Inflammatory macrophage (primary cell): Measurements from ENCODE around the gene DUSP1.

Experiments
- DNase-seq, 2 donors: peaks; one replicate each; pipeline ENCODE4 v3.0.0-alpha.2; 2020 to 2022

The DUSP1 gene

DNA sequence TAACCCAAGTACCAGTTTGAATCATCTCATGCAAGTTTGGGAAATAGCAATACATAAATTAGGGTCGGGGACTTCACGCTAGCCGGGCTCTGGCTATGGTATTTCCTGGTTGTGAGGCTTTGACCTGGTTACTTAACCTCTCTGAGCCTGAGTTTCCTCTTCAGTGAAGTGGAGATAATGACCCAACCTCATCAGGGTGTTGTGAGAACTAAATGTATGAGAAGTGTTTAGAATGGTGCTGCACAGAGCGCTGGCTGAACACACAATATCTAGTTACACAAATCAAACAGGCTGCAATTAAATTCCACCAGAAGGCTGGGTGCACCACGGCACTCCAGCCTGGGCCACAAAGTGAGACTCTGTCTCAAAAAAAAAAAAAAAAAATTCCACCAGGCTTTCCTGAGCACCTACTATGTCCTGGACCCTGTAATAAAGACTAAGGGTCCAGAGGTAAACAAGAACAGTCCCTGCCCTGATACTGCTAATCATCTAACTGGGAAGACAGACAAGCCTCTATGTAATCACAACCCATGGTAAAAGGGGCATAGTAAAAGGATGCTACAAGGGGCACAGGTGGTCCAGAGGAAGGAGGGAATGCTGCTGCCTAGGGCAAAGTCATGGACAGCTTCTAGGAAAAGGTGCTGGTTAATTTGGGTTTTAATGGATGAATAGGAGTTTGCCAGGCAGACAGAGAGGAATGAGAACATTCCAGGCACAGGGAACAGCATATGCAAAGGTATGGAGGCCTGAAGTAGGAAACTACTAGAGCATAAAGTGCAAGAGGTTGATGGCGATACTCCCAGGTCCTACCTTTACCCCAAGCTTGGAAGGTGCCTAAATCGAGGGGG lies 27.7 kb downstream of the DUSP1 start:
- no peak for DNase-seq

DNA sequence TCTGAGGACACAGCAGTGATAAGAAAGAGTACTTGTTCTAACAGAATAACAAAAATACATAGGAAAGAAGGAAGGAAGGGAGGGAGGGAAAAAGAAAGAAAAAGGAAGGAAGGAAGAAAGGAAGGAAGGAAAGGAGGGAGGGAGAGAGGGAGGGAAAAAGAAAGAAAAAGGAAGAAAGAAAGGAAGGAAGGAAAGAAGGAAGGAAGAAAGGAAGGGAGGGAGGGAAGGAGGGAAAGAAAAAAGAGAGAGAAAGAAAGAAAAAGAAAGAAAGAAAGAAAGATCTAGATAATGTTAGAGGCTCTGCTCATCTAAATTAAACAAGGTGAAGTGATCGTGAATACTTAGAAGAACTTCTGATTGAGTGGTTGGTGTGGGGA lies 29.8 kb downstream of the DUSP1 start:
- no peak for DNase-seq

DNA sequence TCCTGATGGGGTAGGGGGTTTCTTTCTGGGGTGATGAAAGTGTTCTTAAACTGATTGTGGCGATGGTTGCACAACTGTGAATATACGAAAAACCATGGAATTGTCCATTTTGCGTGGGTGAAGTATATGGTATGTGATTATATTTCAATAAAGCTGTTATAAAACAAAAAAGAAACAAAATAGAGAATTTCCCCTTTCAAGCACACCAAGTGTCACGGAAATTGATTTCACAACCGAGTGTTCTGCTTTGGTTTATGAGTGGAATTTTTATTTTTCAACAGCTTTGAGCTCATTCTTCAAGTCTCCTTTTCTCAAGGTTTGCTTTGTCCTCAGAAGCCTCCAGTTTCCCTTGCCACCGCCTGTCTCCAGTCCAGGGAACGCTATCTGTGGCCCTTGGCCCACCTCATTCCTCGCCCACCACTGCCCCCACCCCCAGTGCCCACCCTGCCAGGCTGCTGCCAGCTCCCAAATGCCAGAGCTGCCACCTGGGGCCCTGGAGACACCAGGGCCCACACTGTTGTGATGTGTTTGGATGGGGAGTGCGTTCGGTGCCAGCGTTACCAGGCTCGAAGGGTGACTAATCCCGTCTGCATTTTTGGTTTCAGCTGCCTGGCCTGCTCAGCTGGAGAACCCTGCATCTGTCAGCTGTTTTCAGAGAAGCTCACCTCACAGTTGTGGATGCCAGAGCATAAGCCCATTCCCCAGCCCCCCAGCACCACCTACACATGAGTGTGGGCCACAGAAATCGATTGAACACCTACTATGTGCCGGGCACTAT lies 30.4 kb downstream of the DUSP1 start:
- peak; percentile 58 to 69 for DNase-seq

DNA sequence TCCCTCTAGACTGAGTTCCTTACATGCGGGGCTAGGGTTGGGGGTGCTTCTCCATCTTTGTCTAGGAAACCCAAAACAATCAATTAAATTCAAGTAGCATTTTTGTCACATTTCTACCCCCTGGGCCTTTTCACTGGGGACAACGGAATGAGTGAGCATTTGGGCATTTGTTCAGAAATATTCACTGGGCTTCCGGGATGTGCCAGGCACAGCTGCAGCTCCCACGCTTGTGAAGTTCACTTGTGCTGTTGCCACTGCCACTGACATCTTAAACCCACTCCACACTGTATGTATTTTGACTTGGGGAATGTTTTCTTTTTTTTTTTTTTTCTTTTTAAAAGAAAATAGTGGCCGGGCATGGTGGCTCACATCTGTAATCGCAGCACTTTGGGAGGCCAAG lies 31.6 kb downstream of the DUSP1 start:
- DNase-seq, result no peak

DNA sequence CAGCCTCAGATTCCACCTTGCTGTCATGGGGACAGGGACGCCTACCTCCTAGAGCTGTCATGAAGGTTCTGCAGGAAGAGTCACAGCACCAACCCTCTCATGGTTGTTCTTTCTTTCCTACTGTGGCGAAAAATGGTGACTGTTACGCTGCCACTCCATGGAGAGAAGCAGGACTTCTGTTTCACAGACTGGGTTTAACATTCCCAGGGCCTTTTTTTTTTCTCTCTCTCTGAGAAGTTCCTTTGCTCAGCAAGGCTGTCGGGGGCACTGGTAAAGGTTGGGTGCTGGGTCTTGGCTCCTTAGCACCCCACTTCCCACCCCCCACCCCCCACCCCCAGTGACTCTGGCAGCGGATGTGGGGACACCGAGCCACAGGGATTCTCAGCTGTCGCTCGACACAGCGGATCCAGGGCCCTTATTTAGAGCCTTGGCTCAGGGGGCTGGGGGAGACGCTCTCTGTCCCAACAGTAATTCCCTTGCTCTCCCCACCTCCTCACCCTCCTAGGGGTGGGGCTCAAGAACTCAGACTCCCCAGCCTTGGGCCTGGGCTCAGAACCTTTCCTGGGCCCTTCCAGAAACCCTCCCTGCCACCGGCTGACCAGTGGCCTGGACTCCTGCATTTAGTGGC lies 34.4 kb downstream of the DUSP1 start:
- no peak for DNase-seq

DNA sequence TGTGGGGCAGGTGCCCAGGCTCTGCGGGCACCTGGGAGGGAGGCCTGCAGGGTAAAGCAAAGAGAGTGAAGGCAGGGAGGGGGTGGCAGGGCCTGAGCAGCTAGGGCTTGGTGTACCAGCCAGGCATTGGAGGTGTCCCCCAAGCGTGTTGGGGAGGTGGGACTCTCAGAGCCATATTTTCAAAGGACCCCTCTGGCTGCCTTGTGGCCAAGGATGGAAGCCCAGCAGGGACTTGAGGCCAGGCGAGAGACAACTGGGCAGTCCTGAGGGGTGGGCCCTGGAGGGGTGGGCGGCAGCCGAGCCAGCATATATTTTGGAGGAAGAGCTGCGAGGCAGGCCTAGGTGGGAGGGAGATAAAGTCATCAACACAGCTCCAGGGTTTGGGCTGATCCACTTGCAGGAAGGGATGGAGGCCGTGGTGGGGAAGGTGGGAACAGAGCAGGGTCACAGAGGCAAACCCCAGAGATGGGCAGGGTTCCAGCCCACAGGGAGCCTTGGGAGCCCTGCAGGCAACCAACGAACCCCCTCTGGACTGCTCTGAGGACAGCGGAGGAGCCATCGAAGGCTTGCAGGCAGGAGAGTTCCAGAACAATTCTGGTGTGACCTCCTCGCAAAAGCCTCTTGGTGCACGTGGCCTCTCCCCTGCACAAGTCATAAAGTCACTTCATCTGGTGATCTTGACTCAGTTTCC lies 35.7 kb downstream of the DUSP1 start:
- DNase-seq, result no peak

DNA sequence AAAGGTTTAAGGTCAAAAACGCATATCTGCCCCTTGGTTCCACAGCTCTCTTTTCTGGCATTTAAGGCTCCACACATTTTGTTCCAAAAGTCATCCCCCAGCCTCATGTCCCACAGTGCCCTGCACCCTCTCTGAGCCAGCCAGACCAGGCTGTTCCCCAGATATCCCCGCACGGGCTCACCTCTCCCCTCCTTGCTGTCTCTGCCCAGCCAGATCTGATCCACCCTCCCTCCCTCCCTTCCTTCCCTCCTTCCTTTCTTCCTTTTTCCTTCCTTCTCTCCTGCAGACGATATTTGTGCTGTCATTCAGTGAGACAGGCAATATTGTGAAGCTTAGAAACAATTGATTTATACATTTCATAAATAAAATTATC lies 37.0 kb downstream of the DUSP1 start:
- DNase-seq, result no peak

DNA sequence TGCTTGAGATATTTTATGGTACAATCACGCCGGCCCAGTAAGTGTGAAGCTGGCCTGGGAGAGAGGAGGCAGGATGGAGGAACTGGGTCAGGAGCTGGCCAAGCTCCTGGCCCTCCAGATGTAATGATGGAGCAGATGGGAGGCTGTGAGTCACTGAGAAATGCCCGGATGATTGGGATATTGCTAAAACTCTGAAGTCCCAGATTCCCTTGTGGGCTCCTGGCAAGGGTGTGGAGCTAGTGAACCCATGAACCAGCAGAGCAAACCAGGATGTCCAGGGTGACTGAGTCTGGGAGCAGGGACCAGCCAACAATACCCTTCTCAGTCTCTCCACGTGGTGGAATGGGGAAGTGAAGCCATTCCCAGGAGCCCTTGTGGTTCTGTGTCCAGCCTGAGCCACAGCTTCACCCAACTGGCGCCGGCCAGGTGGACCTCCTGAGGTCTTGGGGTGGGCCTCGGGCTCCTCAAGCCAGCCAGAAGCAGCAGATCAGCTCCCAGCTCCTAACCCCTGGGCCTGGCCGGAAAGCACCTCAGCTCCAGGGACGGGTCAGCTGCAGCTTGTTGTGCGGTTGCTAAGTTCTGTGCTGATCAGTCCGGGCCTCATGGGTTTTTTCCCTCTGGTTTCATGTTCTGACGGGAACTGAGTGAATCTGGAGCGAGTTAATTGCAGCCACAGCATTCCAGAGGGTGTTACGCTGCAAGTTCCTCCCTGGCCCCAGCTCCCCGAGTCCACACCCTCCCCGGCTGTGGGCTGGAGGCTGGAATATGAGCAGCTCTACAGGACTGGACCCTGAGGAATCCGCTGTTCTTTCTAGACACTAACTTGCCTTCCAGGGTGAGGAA lies 37.6 kb downstream of the DUSP1 start:
- DNase-seq, result no peak

DNA sequence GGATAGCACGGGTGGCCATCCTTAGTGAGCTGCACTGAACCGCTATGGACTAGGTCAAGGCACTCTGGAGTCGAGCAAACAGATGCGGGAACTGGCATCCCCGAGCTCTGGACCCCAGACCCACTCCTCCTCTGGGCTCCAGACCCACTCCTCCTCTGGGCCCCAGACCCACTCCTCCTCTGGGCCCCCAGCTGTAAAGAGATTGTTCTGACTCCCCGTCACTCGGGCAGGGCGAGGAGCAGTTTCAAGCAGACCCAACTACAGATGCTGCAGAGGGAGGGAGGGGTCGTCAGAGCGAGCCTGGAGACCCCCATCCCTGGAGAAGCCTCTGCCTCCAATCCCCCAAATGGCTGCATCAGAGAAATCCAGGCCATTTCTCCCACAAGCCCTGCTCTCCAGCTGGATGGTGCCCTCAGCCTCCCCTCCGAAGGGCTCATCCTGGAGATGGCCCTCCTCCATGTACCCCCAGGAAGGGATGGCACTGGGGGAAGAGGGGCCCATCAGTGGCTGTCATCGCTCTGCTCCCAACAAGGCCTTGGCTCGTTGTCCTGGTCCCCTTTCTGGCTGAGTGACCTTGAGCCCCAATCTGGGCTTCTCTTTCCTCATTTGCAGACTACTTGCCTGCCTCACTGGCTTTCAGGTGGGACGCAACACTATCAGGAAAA lies 38.7 kb downstream of the DUSP1 start:
- DNase-seq, result no peak

DNA sequence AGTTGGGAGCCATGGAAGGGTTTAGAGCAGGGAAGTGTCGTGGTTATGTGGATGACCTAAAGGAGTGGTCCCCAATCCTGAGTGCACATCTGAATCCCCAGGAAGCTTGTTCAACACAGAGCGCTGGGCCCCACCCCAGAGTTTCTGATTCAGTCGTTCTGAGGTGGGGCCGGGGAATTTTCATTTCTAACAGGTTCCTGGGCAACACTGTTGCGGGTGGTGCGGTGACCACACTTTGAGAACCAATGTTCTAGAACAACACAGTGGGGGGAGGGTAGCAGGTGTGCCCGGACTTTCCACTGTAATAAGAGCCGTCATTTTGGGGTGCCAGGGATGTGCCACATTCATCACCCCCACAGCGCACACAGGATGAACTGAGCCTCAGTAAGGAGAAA lies 39.3 kb downstream of the DUSP1 start:
- no peak for DNase-seq

DNA sequence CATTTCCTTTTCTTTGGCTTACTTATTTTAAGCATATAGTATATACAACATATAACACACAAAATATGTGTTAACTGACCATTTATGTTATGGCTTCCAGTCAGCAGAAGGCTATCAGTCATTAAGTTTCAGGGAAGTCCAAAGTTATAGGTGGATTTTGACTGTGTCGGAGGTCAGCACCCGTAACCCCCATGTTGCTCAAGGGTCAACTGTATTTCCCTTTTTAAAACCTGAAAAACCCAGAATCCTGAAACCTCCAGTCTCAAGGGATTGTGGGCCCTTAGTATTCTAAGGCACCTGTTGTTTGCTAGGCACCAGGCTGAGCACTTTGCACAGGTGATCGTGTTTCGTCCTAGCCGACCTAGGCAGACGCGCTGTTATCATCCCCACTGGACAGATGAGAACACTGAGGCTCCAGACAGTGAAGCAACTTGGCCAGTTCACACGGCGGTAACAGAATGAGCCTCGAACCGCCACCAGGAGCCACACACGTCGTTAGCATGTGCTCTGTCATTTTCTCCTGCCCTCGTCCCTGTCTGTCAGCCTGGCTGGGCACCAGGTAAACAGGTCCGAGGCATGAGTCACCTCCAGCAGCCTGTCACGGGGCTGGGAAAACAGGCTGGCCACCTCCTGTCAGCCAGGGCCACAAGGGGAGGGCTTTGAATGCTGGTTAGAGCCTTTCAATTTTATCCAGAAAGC lies 39.9 kb downstream of the DUSP1 start:
- DNase-seq, result no peak

DNA sequence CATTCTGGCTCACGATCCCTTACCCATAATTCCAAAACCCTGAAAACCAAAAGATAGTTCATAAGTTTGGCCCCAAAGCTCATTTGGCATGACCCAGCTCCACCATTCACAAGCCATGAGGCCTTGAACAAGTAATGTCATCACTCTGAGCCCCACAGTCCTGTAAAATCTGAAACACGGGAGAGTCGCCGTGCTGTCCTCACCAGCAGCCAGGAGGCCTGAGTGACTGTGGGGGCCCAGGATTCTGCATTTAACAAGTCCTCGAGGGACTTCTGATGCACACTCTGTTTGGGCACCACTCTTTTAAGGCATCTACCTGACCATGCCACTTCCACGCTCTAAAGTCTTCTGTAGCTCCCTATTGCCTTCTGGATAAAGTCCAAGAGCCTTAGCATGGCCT lies 40.8 kb downstream of the DUSP1 start:
- DNase-seq, result no peak

DNA sequence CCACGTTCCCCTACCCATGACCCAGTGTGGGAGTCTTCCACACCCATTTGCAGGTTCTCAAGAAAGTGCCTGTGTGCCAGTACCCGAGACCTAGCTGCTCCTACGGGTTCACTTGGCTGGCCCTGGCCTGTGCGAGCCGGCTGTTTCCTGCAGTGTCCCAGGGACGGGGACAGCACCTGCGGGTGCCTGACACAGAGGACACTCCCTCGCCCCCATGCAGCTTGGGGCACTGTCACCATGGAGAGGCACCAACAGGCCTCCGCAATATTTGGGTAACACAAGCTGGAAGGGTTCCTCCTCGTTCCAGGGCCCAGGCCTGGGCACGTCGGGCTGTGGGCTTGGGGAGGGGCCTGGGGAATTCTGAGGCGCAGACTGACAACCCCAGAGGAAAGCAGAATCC lies 41.4 kb downstream of the DUSP1 start:
- no peak for DNase-seq

DNA sequence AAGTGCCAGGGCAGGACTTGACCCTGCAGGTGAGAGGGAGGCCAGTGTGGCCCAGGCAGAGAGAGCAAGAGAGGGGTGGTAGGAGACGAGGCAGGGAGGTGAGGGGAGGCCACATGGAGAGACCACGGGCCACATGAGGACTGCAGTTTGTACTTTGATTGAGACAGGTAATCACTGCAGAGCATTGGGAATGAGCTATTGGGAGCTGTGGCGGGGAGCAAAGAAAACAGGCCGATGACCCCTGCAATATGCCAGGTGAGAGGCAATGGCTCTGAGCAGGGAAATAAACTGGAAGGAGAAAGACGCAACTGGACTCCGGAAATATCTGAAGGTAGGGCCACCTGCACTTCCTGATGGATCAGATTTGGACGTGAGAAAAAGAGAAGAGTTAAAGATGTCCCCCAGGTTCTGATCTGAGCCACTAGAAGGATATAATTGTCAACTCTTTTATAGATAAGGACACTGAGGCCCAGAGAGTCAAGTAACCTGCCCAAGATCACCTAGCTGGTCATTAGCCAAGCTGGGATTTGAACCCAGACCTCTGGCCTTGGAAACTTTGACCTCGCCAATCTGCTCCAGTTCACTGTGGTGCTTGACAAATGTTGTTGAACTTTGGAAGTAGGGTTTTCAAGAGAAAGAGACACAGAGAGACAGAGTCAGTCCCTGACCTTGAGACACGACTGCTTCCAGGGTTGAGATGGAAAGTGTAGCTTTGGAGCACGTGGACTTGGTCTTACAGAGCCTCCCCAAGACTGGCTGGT lies 42.3 kb downstream of the DUSP1 start:
- no peak for DNase-seq

DNA sequence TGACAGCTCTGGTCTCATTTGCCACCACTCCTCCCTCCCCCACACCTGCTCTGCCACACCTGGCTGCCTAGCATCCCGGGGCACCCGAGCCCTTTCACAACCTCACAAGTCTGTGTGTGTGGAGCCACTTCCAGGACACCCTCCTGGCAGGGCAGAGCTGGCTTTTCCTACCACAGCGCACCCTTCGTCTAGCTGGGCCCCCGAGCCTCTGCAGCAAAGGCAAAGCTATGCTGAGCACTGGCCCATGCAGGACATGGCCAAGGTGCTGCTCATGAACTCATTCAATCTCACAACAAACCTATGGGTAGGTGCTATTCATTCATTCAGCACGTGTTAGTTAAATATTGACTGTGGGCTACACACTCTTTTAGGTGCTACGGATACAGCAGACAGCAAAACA lies 43.4 kb downstream of the DUSP1 start:
- no peak for DNase-seq

DNA sequence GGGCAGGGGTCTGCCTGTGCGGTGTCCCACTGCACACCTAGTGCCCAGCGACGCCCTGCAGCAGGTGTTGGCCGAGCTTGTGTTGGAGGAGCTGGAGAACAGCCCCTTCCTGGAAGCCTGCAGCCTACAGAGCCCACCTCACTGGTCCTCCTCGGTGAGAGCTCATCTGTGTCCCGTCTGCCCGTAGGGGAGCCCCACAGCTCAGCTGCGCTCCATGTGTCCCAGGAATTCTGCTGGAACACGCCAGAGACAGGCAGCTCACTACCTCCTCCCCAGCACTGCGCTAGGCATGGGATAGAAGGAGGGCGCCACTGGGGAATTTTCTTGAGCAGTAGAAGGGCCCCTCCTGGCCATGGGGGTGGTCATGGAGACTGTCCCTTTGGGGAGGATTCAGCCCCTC lies 44.0 kb downstream of the DUSP1 start:
- DNase-seq, result no peak

DNA sequence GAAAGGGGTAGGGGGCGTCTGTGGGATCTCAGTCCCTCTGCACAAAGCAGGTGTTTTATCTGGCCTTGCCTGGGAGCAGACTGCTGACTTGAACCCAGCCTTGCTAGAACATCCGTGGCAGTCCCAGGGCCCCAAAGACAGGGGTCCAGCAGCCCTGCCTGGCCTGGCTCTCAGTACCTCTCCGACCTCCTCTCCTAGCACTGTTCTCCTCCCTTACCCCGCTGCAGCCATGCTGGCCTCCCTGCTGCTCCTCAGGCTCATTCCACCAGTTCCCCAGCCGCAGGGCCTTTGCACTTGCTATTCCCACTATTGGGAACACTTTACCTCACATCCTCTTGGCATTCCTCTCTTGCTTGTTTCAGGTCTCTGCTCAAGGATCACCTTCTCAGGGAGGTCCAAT lies 45.2 kb downstream of the DUSP1 start:
- DNase-seq, result no peak

DNA sequence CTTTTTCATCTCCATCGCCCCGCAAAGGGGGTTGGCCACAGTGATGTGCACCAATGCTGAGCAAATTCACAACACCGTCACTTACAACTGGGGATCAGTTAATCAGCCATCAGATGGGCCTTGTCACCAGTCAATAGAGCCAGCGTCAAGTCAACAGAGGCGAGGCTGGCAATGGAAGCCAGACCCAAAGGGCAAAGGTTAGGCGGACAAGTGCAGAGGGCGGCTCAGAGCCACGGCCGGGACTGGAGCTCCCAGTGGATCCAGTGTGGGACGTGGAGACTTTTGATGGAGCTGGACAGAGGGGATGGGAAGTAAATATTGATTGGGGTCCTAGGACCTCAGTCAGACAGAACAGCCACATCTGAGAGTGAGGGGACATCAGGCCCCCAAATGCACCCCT lies 45.7 kb downstream of the DUSP1 start:
- DNase-seq, result no peak

DNA sequence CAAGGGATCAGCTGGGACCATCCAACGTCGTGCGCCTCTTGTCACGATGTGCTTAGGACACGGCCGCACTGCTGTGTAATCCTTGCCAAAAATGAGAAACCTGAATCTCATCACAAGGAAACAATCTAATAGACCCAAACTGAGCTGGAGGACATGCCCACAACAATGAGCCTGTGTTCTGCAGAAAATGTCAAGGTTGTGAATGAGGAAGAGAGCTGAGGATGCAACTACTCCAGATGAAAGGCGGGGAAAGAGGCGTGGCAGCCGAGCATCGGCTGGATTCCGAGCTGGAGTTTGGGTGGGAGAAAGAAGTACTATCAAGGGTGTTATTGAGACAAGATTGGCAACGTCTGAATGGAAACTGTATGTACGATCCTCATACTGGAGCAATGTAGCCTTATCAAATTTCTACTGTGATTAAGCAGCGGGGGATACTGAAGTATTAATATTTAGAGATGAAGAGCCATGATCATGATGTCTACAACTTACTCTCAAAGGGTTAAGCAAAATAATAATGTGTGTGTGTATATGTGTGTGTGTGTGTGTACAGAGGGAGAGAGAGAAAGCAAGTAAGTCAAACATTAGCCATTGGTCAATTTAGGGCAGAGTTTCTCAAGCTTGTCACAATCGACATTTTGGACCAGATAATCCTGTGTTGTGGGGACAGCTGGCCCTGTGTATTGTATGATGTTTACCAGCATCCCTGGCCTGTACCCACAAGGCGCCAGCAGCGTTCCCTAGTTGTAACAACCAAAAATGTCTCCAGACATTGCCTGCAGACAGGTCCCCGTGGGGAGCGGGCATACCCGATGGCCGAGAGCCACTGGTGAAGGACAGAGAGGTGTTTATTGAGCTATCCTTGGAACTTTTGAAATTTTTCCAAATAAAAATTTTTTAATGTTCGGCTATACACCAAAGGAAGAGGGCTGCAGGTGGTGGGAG lies 46.5 kb downstream of the DUSP1 start:
- DNase-seq, result no peak
